Measurements from ENCODE around the gene NKAIN2. TPM values are rescaled to one million over a fixed set of nuclear protein-coding genes. Genes with fewer than 3 reads are reported as not detected.

The NKAIN2 gene
- total RNA-seq, 3 donors from 2014 or later (not counting 1 experiment from before 2014, with no cell fraction given), result 0.45 TPM; not detected in 2

DNA sequence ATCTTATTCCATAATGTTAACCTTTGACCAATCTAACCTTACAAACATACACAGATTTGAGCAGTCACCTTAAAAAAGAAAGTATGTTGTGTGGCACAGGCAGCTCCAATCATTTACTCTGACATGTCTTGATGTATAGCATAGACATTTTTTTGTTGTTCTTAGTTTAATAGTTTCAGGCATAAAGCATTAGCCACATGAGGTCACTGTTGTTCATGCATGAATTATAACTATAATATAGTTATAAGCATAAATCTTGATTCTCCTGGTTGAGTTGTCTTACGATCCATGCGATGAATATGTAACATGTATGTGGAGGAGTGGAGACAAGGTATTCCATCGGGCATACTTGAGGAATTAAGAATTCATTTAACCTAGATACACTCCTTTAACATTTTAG, 26.1 kb upstream of the NKAIN2 start:
- H3K4me1 Mint-ChIP-seq, result no peaks in the 10 kb centered on the region
- H3K36me3 Mint-ChIP-seq, result no peaks in the 10 kb centered on the region
- Histone ChIP-seq H3K27ac (ENCODE audit: low read length) (no peak overlapping the region), H3K4me1 (ENCODE audit: control insufficient read depth, insufficient read depth, low read length) (no peaks in the 10 kb centered on the region), H3K4me3 (ENCODE audit: low read length) (no peak overlapping the region), H3K9me3 (ENCODE audit: control insufficient read depth, insufficient read depth, low read length) (no peaks in the 10 kb centered on the region), H3K36me3 (ENCODE audit: control insufficient read depth, insufficient read depth, low read length) (no peaks in the 10 kb centered on the region), H3K27me3 (ENCODE audit: control insufficient read depth, insufficient read depth, low read length) (no peaks in the 10 kb centered on the region)
- ATAC-seq, result no peak
- H3K4me3 Mint-ChIP-seq, result no peak overlapping the region
- intact Hi-C loops (cut with micrococcal nuclease), result no loop called here
- WGBS (ENCODE audit: insufficient coverage), result no CpG with 5 or more reads among the region's 3 CpGs
- no peak overlapping the region for H3K27ac Mint-ChIP-seq
- no peak for DNase-seq
- H3K27me3 Mint-ChIP-seq (ENCODE audit: low read depth in 2 of 2), result no peaks in the 10 kb centered on the region
- peaks cover 2 to 5% of the 10 kb centered on the region in 2 donors for H3K9me3 Mint-ChIP-seq
- TF ChIP-seq, protein P1, sequence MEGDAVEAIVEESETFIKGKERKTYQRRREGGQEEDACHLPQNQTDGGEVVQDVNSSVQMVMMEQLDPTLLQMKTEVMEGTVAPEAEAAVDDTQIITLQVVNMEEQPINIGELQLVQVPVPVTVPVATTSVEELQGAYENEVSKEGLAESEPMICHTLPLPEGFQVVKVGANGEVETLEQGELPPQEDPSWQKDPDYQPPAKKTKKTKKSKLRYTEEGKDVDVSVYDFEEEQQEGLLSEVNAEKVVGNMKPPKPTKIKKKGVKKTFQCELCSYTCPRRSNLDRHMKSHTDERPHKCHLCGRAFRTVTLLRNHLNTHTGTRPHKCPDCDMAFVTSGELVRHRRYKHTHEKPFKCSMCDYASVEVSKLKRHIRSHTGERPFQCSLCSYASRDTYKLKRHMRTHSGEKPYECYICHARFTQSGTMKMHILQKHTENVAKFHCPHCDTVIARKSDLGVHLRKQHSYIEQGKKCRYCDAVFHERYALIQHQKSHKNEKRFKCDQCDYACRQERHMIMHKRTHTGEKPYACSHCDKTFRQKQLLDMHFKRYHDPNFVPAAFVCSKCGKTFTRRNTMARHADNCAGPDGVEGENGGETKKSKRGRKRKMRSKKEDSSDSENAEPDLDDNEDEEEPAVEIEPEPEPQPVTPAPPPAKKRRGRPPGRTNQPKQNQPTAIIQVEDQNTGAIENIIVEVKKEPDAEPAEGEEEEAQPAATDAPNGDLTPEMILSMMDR (IDR thresholded peaks at IDR 0.05), result no peak

DNA sequence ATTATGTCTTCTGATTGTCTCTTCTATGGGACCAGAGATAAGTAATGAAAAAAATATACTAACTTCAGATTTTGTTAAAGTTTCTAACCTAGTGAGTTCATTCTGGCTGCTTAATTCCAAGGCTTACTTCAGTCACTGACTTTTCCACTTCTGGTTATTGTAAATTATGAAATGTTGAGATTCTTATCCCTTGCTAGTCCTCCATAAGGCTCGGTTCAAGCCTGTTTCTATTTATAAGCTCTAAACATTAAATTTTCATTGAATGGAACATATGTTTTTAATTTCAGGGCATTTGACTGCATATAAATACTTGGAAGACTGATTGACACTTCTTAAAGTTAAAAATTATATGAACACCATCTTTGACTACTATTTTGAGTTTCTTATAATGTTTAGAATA, 23.6 kb upstream of the NKAIN2 start:
- Mint-ChIP-seq H3K27ac (no peak overlapping the region), H3K36me3 (no peaks in the 10 kb centered on the region), H3K4me1 (no peaks in the 10 kb centered on the region), H3K4me3 (no peak overlapping the region), H3K9me3 (peaks cover 0 to 5% of the 10 kb centered on the region in 2 donors), H3K27me3 (ENCODE audit: low read depth in 2 of 2) (no peaks in the 10 kb centered on the region)
- no peak for ATAC-seq
- no peak for DNase-seq
- H3K4me1 ChIP-seq (ENCODE audit: control insufficient read depth, insufficient read depth, low read length), result no peaks in the 10 kb centered on the region
- no peak overlapping the region for H3K4me3 ChIP-seq (ENCODE audit: low read length)
- H3K9me3 ChIP-seq (ENCODE audit: control insufficient read depth, insufficient read depth, low read length), result no peaks in the 10 kb centered on the region
- TF ChIP-seq, protein P1 (IDR thresholded peaks at IDR 0.05), result no peak
- H3K36me3 ChIP-seq (ENCODE audit: control insufficient read depth, insufficient read depth, low read length), result no peaks in the 10 kb centered on the region
- H3K27ac ChIP-seq (ENCODE audit: low read length), result no peak overlapping the region
- WGBS (ENCODE audit: insufficient coverage), result no CpG with 5 or more reads among the region's 1 CpG
- no peaks in the 10 kb centered on the region for H3K27me3 ChIP-seq (ENCODE audit: control insufficient read depth, insufficient read depth, low read length)
- intact Hi-C loops (cut with micrococcal nuclease), result no loop called here

DNA sequence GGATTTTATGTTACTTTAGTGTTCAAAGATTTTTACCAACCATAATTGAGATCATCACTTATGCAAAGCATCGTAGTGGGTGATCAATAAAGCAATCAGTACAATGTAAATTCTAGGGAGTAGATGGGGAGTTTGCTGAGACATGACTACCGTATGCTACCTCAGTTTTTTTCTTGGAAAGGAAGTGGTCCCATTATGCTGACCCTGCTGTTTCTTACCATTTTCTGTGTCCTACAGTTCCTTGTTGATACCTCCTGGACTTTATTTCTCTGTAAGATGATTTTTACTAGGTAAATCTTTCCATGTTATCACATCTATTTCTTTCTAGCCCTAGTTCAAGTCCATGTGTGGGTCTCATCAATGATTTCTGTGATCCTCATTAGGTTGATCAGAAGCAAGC, 19.3 kb upstream of the NKAIN2 start:
- H3K27ac ChIP-seq (ENCODE audit: low read length), result no peak overlapping the region
- H3K4me1 Mint-ChIP-seq, result no peaks in the 10 kb centered on the region
- H3K27me3 ChIP-seq (ENCODE audit: control insufficient read depth, insufficient read depth, low read length), result no peaks in the 10 kb centered on the region
- no peaks in the 10 kb centered on the region for H3K4me1 ChIP-seq (ENCODE audit: control insufficient read depth, insufficient read depth, low read length)
- H3K36me3 Mint-ChIP-seq, result no peaks in the 10 kb centered on the region
- H3K27me3 Mint-ChIP-seq (ENCODE audit: low read depth in 2 of 2), result no peaks in the 10 kb centered on the region
- DNase-seq (no peak), ATAC-seq (no peak)
- no peak overlapping the region for H3K27ac Mint-ChIP-seq
- whole genome bisulfite sequencing (ENCODE audit: insufficient coverage), result 88% methylated on average over 2 of the region's 2 CpGs
- H3K4me3 Mint-ChIP-seq, result no peak overlapping the region
- H3K36me3 ChIP-seq (ENCODE audit: control insufficient read depth, insufficient read depth, low read length), result no peaks in the 10 kb centered on the region
- H3K4me3 ChIP-seq (ENCODE audit: low read length), result no peak overlapping the region
- TF ChIP-seq, protein P1 (IDR thresholded peaks at IDR 0.05), result no peak
- H3K9me3 ChIP-seq (ENCODE audit: control insufficient read depth, insufficient read depth, low read length), result no peaks in the 10 kb centered on the region
- peaks cover 2 to 10% of the 10 kb centered on the region in 2 donors for H3K9me3 Mint-ChIP-seq
- intact Hi-C loops (cut with micrococcal nuclease), result no loop called here

DNA sequence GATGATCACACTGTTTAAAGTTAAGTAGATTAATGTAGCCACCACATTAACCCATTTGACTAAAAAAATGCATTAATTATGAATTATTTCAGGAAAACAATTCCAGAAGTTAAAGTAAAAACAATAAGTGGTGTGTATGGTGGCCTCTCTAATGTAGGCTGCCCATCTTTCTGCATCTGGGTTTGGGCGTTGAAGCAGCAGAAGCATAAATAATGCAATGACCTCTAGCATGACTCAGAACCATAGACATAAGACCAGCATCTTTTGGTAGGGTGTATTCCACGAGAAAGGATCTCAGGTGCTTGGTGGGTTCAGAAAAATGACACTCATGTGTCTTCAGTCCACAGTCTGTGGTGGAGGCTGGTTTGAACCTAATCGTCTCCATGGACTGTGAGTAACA, 18.6 kb upstream of the NKAIN2 start:
- Histone ChIP-seq H3K36me3 (ENCODE audit: control insufficient read depth, insufficient read depth, low read length) (no peaks in the 10 kb centered on the region), H3K27ac (ENCODE audit: low read length) (no peak overlapping the region), H3K4me1 (ENCODE audit: control insufficient read depth, insufficient read depth, low read length) (no peaks in the 10 kb centered on the region), H3K9me3 (ENCODE audit: control insufficient read depth, insufficient read depth, low read length) (no peaks in the 10 kb centered on the region), H3K4me3 (ENCODE audit: low read length) (no peak overlapping the region), H3K27me3 (ENCODE audit: control insufficient read depth, insufficient read depth, low read length) (no peaks in the 10 kb centered on the region)
- 83% methylated on average over 3 of the region's 3 CpGs for WGBS (ENCODE audit: insufficient coverage)
- H3K27ac Mint-ChIP-seq, result no peak overlapping the region
- intact Hi-C loops (cut with micrococcal nuclease), result no loop called here
- H3K4me3 Mint-ChIP-seq, result no peak overlapping the region
- no peaks in the 10 kb centered on the region for H3K36me3 Mint-ChIP-seq
- H3K27me3 Mint-ChIP-seq (ENCODE audit: low read depth in 2 of 2), result no peaks in the 10 kb centered on the region
- DNase-seq (no peak), ATAC-seq (no peak)
- no peaks in the 10 kb centered on the region for H3K4me1 Mint-ChIP-seq
- TF ChIP-seq, protein P1 (IDR thresholded peaks at IDR 0.05), result no peak
- peaks cover 2 to 10% of the 10 kb centered on the region in 2 donors for H3K9me3 Mint-ChIP-seq
